NCI-H446 (cell line): ENCODE data around the gene ALDH16A1.
"Not testable (repeated sequence)": the region's sequence is repeated elsewhere in the genome, so short reads cannot be mapped to it uniquely, and the experiment has no call there.

Experiments used
- DNase-seq, 2 experiments: peaks; one replicate each; lab custom pipeline; 2025; lab: John Stamatoyannopoulos, UW

Gene ALDH16A1

GRCh38 chr19:49441210-49441959 lies 11.6 kb upstream of the ALDH16A1 start, which contains the start of gene SLC17A7:
Gene SLC17A7 (minus strand): TSS chr19:49441527. CDS start chr19:49441379, 148 bp downstream.
- peak in 1 of 2 experiments; percentile 67 for DNase-seq

GRCh38 chr19:49441960-49442350 lies 11.1 kb upstream of the ALDH16A1 start:
- DNase-seq, result no peak

- no peak for DNase-seq
Observed at GRCh38 chr19:49442354-49442753, 10.7 kb upstream of the ALDH16A1 start.

GRCh38 chr19:49442771-49443365 lies 10.2 kb upstream of the ALDH16A1 start:
- peak; percentile 85 to 95 for DNase-seq

GRCh38 chr19:49443366-49444099 lies 9.5 kb upstream of the ALDH16A1 start:
- DNase-seq, result peak; percentile 98 to 99

GRCh38 chr19:49444100-49444700 lies 8.8 kb upstream of the ALDH16A1 start:
- DNase-seq, result not testable (repeated sequence)

- no peak for DNase-seq
Observed at GRCh38 chr19:49445997-49446396, 7.0 kb upstream of the ALDH16A1 start.

GRCh38 chr19:49447485-49448431 lies 5.3 kb upstream of the ALDH16A1 start:
- no peak for DNase-seq

GRCh38 chr19:49448432-49448786 lies 4.6 kb upstream of the ALDH16A1 start:
- DNase-seq, result no peak

GRCh38 chr19:49450405-49450804 lies 2.6 kb upstream of the ALDH16A1 start:
- DNase-seq, result no peak

GRCh38 chr19:49451430-49452181 lies 1.4 kb upstream of the ALDH16A1 start, which contains the start of gene PIH1D1:
Gene PIH1D1 (minus strand): TSS chr19:49451814. CDS start chr19:49451574, 240 bp downstream.
- peak; percentile 98 to 99 for DNase-seq

GRCh38 chr19:49453757-49454240 lies 774 bp downstream of the ALDH16A1 start:
- no peak for DNase-seq

GRCh38 chr19:49455773-49456172 lies 2.7 kb downstream of the ALDH16A1 start:
- DNase-seq, result no peak

GRCh38 chr19:49456326-49456725 lies 3.3 kb downstream of the ALDH16A1 start:
- DNase-seq, result no peak

GRCh38 chr19:49458567-49458903 lies 5.5 kb downstream of the ALDH16A1 start:
- no peak for DNase-seq

GRCh38 chr19:49459388-49459787 lies 6.4 kb downstream of the ALDH16A1 start:
- DNase-seq, result no peak

GRCh38 chr19:49461130-49461529 lies 8.1 kb downstream of the ALDH16A1 start:
- DNase-seq, result not testable (repeated sequence)

- no peak for DNase-seq
Observed at GRCh38 chr19:49461656-49462055, 8.6 kb downstream of the ALDH16A1 start.

GRCh38 chr19:49462492-49462891 lies 9.5 kb downstream of the ALDH16A1 start:
- no peak for DNase-seq

- DNase-seq, result no peak
Observed at GRCh38 chr19:49463960-49464740, 11.1 kb downstream of the ALDH16A1 start.
